ENCODE results near the gene S100A2.
A peak's percentile ranks its signal among the peaks of the same experiment; 100 is the strongest.
"Not testable (repeated sequence)": the region's sequence is repeated elsewhere in the genome, so short reads cannot be mapped to it uniquely, and the experiment has no call there.

S100A2 gene

DNA sequence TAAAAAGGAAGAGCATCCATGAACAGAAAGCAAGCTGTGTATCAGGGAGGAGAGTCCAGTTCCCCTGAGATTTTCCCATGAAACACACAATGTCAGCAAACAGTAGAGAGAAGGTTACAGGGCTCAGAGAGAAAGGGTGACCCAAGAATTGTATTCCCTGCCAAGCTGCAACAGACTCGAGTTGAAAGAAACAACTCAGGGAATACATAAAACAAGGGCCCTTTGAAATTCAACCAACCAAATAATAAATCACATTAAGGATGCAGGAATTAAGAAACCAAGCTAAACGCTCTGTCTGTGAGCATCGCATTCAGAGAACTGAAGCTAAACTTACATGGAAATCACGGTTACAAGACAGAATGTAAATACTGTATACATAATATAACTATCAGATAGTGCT is 27.1 kb upstream of the S100A2 start:
- no peak for DNase-seq (ENCODE audit: low read depth in 4 of 4, low spot score in 1 of 4)

DNA sequence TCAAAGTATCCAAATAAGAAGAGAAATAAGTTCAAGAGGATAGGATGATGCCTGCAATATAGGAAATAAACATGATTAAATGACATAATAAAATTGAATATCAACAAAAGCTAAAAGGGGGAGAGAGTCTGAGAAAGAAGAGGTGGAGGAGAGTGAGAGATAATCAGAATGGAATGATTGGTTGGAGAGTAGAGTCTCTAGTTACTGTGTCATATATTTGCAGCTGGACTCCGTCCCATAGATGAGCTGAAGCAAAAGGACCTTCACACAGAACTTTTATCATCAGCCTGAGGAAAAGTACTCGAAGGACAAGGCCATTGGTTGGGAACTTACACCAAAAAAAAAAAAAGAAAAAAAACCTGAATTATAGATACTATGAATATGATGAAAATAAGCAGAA is 22.8 kb upstream of the S100A2 start:
- DNase-seq (ENCODE audit: low read depth in 4 of 4, low spot score in 1 of 4), result no peak

DNA sequence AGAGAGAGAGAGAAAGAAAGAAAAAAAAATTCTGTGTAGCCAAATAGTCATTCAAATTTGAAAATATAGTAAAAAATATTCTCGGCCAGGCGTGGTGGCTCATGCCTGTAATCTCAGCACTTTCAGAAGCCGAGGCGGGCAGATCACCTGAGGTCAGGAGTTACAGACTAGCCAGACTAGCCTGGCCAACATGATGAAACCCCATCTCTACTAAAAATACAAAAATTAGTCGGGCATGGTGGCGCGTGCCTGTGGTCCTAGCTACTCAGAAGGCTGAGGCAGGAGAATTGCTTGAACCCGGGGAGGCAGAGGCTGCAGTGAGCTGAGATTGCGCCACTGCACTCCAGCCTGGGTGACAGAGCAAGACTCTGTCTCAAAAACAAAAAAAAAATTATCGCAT is 22.4 kb upstream of the S100A2 start:
- not testable (repeated sequence) for DNase-seq (ENCODE audit: low read depth in 4 of 4, low spot score in 1 of 4)

GRCh38 chr1:153587314-153587713 is 21.7 kb upstream of the S100A2 start:
- DNase-seq (ENCODE audit: low read depth in 4 of 4, low spot score in 1 of 4), result no peak

GRCh38 chr1:153586347-153586746 is 20.7 kb upstream of the S100A2 start:
- DNase-seq (ENCODE audit: low read depth in 4 of 4, low spot score in 1 of 4), result no peak

- DNase-seq (ENCODE audit: low read depth in 4 of 4, low spot score in 1 of 4), result no peak
Measured at GRCh38 chr1:153585006-153585405, 19.4 kb upstream of the S100A2 start.

GRCh38 chr1:153583976-153584375 is 18.3 kb upstream of the S100A2 start:
- DNase-seq (ENCODE audit: low read depth in 4 of 4, low spot score in 1 of 4), result no peak

DNA sequence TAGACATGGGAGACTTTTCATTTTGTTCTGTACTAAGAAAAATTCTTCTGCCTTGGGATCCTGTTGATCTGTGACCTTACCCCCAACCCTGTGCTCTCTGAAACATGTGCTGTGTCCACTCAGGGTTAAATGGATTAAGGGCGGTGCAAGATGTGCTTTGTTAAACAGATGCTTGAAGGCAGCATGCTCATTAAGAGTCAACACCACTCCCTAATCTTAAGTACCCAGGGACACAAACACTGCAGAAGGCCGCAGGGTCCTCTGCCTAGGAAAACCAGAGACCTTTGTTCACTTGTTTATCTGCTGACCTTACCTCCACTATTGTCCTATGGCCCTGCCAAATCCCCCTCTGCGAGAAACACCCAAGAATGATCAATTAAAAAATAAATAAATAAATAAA is 17.9 kb upstream of the S100A2 start:
- not testable (repeated sequence) for DNase-seq (ENCODE audit: low read depth in 4 of 4, low spot score in 1 of 4)

GRCh38 chr1:153582836-153583235 is 17.2 kb upstream of the S100A2 start:
- not testable (repeated sequence) for DNase-seq (ENCODE audit: low read depth in 4 of 4, low spot score in 1 of 4)

DNA sequence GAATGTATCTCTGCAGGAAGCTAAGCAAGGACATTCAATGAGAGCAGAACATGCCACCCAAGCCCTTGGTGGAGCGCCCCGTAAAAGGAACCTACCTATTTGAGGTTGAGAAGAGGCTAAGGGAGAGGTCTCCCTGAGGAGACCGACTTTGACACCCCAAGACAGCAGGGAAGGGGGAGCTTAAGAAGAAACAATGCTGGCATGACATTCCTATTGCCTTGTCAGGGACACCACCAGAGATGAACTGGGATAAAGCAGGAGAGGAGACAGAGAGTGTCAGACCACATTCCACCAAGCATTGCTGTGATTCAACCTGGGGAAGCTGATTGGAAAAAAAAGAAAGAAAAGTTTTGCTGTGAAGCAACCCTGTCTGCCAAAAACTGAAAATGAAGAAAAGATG is 13.3 kb upstream of the S100A2 start:
- no peak for DNase-seq (ENCODE audit: low read depth in 4 of 4, low spot score in 1 of 4)

- no peak for DNase-seq (ENCODE audit: low read depth in 4 of 4, low spot score in 1 of 4)
Measured at GRCh38 chr1:153578490-153578889, 12.8 kb upstream of the S100A2 start.

DNA sequence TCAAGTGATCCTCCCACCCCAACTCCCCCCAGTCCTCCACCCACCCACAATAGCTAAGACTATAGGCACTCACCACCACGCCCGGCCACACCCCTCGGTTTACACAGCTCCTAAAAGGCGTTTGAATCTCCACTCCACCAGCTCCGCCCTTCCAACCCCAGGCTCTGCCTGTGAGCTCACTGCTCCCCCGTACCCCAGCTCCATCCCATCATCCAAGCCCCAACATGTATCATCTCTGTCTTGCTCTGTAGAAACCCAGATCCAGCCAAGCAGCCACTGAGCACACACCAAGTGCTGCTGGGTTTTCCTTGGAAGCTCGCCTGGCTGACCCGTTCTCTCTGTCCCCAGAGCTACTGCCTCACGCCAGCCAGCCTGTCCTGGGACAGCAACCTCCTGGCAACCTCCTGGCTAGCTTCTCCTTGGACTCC is 12.0 kb upstream of the S100A2 start:
- no peak for DNase-seq (ENCODE audit: low read depth in 4 of 4, low spot score in 1 of 4)

GRCh38 chr1:153577138-153577537 is 11.5 kb upstream of the S100A2 start:
- DNase-seq (ENCODE audit: low read depth in 4 of 4, low spot score in 1 of 4), result no peak

DNA sequence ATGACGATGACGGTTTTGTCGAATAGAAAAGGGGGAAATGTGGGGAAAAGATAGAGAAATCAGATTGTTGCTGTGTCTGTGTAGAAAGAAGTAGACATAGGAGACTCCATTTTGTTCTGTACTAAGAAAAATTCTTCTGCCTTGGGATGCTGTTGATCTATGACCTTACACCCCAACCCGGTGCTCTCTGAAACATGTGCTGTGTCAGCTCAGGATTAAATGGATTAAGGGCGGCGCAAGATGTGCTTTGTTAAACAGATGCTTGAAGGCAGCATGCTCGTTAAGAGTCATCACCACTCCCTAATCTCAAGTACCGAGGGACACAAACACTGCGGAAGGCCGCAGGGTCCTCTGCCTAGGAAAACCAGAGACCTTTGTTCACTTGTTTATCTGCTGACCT is 9.9 kb upstream of the S100A2 start:
- not testable (repeated sequence) for DNase-seq (ENCODE audit: low read depth in 4 of 4, low spot score in 1 of 4)

DNA sequence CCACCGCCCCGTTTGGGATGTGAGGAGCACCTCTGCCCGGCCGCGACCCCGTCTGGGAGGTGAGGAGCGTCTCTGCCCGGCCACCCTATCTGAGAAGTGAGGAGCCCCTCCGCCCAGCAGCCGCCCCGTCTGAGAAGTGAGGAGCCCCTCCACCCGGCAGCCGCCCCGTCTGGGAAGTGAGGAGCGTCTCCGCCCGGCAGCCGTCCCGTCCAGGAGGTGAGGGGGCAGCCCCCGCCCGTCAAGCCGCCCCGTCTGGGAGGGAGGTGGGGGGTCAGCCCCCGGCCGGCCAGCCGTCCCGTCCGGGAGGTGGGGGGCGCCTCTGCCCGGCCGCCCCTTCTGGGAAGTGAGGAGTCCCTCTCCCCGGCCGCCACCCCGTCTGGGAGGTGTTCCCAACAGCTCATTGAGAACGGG is 9.4 kb upstream of the S100A2 start:
- DNase-seq (ENCODE audit: low read depth in 4 of 4, low spot score in 1 of 4), result not testable (repeated sequence)

DNA sequence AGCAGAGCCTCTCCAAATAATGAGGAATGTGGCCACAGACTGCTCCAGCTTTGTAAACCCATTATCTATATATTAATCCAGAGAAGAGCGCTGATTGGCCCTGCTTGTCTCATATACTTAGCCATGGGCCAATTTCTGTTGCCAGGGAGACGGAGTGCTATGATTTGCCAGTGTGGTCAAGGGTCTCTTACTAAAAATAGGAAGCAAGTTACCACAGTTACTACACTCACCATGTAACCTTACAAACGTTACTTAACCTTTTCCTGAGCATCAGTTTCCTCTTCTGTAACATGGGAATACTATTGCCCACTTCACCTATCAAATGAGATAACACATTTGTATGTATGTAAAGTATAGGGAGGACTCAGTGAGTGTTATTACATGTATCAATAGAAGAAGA is 7.7 kb upstream of the S100A2 start:
- DNase-seq (ENCODE audit: low read depth in 4 of 4, low spot score in 1 of 4), result no peak

GRCh38 chr1:153572569-153573015 is 6.9 kb upstream of the S100A2 start:
- peak in 2 of 4 experiments; percentile 30 to 51 for DNase-seq (ENCODE audit: low read depth in 4 of 4, low spot score in 1 of 4)

DNA sequence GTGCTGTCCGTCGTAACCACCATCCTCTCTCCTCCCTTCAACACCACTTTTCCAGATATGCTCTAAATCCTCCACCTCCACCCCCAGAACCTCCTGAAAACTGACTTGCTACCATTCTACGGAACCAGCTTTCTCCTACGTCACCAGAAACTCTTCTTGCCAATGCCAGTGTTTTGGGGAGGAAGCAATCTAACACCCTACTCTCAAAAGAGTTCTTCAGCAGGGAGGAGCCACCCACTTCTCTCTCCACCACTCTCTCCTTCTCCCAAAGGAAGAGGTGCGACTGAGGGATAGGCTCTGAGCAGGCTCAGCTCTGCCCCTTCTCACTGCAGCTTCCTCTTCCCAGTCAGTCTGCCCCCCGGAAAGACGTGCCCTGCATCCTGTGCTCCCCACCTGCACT is 6.1 kb upstream of the S100A2 start:
- DNase-seq (ENCODE audit: low read depth in 4 of 4, low spot score in 1 of 4), result no peak

DNA sequence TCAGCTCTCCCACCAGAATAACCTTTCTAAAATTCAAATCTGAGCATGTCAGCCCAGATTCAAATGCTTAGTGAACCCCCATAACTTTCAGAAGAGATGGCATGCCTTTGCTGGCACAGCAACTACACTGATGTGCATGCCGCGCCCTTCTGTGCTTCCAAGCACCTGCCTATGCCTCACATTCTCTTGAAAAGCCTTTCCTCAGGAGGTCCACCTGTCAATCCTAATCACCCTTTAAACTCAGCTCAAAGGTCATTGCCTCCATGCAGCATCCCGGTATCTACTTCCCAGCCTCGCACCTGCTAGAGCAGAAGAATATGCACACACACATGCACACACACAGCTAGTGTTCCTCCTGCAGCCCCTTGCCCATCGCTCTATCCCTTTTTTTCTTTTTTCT is 5.2 kb upstream of the S100A2 start:
- no peak for DNase-seq (ENCODE audit: low read depth in 4 of 4, low spot score in 1 of 4)

DNA sequence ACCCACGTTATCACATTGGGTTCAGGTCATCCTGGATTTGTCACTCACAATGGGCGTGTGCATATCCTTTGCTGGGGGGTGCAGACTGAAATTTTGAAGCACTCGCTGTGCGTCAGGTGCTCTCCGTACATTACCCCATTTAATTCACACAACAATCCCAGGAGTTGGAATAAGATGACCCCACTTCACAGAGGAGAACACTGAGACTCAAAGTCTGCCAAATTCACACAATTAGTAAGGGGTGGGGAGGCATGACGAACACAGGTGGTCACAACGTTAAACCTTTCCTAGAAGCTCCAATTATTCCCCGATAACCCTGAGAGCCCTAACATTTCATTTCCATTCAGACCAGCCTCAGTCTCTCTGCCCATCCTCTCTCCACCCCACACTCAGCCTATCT is 3.8 kb upstream of the S100A2 start:
- DNase-seq (ENCODE audit: low read depth in 4 of 4, low spot score in 1 of 4), result no peak

GRCh38 chr1:153568367-153569099 is 2.9 kb upstream of the S100A2 start:
- peak; percentile 58 to 83 (median 70) for DNase-seq (ENCODE audit: low read depth in 4 of 4, low spot score in 1 of 4)

GRCh38 chr1:153567621-153568366 is 2.1 kb upstream of the S100A2 start:
- DNase-seq (ENCODE audit: low read depth in 4 of 4, low spot score in 1 of 4), result peak in 2 of 4 experiments; percentile 30 to 48
